GM18511 (cell line): ENCODE data around the gene INPP4B.

Experiments used
- ATAC-seq: cut with Tn5 transposase; IDR thresholded peaks from one replicate; pipeline ENCODE4 v1.9.1; 2021; ENCODE audit warnings: mild to moderate bottlenecking, moderate library complexity; ENCODE audit not compliant: unreplicated experiment

Gene INPP4B

GRCh38 chr4:142181021-142181420 is 665.1 kb downstream of the INPP4B start:
- no peak for ATAC-seq

GRCh38 chr4:142169216-142169615 is 676.9 kb downstream of the INPP4B start:
- no peak for ATAC-seq

DNA sequence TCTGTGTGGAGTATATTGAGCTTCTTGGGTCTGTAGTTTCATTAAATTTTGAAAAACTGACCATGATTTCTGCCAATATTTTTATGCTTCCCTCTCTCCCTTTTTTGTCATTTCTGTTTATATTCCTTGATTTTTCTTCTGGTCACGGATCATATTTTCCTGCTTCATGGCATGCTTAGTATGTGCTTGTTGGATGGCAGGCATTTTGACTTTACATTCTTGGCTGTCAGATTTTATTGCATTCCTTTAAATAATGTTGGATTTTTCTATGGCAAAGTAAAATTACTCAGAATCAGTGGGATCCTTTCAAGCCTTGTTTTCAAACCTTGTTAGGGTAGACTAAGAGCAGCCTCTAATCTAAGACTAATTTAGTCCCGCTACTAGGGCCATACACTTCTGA is 677.9 kb downstream of the INPP4B start:
- no peak for ATAC-seq

- ATAC-seq, result no peak
Observed at GRCh38 chr4:142164767-142165500, 681.2 kb downstream of the INPP4B start.

GRCh38 chr4:142161086-142161485 is 685.0 kb downstream of the INPP4B start:
- no peak for ATAC-seq

DNA sequence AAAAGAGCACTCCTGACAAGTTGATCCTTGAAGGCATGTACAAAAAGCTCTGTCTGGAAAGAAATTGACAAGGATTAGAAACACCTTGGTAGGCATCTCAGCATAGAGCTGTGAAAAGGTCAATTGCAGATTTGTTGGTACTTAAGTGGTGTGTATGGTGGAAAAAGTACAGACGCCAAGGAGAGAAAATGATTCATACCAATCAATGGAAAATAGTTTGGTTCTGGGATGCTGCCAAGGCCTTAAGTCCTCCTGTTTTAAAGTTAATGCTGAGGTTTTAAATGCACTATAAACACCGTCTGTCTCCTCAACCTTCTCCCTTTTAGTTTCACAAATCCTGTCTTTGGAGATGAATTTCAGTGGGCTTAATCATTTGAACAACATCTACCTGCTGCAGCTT is 685.6 kb downstream of the INPP4B start:
- ATAC-seq, result no peak

DNA sequence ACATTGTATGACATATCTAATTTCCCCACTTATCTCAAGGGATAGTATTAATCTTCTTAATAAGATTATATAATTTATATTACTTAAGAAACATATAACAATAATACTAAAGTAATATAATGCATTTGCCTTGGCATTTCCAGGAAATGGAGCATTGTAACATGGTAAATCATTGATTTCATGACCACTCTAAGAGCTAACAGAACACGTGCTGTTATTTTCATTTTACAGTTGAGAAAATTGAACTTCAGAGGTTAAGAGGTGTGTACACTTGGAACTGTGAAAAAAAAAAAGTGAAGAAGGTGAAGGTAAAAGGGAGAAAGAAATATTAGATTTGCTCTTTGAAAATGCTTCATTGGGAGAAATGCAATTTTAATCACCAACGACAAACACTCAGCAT is 687.1 kb downstream of the INPP4B start:
- no peak for ATAC-seq

GRCh38 chr4:142156256-142156655 is 689.8 kb downstream of the INPP4B start:
- ATAC-seq, result no peak

DNA sequence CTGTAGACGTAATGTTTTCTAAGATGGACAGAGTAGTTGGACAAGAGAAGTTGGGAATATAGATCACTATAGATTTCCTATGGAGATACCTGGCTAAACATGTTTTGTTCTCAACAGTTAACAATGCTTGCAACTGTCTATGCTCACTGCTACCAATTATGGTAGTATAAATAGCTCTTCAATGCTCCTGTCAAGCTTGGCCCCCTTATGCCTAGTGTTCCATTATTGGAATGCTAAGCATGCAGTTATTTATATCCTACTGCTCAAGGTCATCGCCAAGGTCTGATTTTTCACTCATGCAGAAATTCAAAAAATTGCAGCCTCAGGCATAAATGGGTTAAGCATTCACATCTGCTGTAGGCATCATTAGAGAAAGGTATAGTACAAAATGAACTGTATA is 690.8 kb downstream of the INPP4B start:
- ATAC-seq, result no peak

- no peak for ATAC-seq
Observed at GRCh38 chr4:142150483-142150882, 695.6 kb downstream of the INPP4B start.

- ATAC-seq, result no peak
Observed at GRCh38 chr4:142144813-142145212, 701.3 kb downstream of the INPP4B start.

GRCh38 chr4:142142366-142143054 is 703.6 kb downstream of the INPP4B start:
- no peak for ATAC-seq

DNA sequence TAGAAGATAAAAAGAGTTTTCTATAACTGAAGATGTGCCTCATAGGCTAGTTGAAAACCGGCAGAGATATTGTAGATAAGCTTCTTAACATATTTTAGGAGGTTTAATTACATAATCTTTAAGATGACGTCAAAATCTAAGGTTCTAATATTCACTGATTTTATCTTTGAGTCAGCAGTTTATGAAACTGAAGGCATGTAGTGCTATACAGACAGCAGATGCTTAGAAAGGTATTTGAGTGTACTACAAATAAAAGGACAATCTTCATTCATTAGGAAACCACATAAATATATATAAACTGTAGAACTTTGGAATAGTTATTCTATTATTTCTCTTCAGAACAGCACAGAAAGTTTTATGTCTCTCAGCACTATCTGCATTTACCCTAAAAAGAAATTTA is 704.9 kb downstream of the INPP4B start:
- ATAC-seq, result no peak

DNA sequence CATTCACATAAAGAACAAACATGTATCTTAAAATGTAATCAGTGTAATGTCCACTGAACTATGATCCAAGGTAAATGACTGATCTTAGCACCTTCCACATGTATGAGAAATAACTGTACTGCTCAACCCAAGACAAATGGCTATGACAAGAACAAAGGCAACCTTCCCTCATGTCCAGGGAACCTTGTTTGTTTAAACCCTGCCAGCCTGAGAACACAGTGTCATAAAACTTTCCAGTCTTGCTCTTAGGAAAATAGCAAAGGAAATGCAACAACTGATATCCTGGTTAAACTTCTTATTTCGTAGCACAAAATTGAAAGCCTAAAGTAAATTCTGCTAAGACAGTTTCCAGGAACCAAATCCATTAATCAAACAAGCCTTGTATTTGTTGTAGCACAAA is 715.4 kb downstream of the INPP4B start:
- ATAC-seq, result no peak

- ATAC-seq, result no peak
Observed at GRCh38 chr4:142129931-142130330, 716.2 kb downstream of the INPP4B start.

GRCh38 chr4:142129473-142129872 is 716.6 kb downstream of the INPP4B start:
- no peak for ATAC-seq

DNA sequence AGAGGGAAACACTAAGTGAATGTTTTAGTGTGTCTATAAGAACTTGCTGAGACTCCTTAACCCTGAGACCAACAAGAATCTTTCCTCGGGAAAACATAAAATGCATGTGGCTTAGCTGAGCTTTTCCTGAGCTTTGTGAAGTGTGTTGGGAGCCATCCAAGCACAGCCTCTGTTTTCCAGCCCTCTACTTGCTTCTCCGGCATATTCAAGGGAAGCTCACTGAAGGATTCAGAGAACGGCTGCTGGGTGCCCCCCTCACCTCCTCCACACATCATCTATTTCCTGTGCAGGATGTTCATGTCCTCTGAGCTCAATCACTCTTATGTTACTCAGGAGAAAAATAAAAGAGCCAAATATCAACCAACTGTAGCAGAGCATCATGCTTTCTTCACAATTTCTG is 717.6 kb downstream of the INPP4B start:
- ATAC-seq, result no peak

GRCh38 chr4:142126890-142127497 is 719.1 kb downstream of the INPP4B start:
- ATAC-seq, result peak; percentile 72

DNA sequence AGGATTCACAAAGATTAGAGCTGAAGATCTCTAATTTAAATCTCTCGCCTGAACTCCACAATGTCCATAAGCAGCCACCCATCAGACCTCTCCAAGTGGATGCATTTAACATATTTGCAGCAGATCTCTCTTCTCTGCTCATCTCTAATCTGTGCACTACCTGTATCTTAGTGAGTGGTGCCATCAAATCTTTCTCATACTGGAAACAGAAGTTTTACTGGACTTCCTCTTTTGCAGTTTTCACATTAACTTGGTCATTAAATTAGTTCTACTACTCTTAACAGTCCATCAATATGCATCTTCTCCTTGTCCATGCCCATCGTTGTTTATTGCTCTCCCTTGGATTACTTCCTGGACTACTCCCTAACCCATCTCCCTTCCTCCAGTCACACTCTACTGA is 721.2 kb downstream of the INPP4B start:
- ATAC-seq, result no peak

DNA sequence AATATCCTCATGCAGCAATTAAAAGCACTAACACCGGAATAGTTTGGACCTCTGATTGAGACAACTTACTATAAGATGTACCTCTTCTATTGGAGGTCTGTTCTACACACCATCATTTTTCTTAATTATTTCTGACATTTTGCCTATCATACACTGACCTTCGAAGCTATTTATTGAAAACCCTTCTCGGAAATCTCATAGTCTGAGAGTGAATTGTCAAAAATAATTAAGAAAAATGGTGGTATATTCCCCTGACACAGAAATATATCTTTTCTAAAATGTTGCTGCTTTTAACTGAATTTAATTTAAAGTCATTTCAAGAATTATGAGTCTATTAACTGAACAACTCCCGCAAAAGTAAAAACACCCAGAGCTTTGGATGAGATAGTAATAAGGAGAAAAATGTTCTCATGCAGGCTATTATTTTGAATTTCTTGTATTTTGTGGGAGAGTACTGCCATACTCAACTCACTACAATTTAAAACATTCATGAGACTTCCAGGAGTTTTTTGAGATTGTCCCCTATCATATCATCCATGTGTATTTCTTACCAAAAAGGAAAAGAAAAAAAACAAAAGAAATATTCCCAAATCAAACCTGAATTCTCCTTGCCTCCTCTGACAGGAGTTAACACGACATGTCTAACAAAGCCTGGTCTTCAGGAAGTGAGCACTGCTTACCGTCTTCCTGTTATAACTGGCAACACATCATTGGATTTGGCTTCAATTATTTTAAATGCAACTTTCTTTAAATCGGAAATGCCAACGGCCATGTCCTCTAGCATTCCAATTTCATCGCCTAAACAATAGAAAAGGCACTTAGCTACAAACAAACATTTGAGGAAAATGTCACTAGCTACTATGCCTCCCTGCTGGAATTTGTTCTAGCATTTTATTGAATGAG is 724.4 kb downstream of the INPP4B start:
- no peak for ATAC-seq

DNA sequence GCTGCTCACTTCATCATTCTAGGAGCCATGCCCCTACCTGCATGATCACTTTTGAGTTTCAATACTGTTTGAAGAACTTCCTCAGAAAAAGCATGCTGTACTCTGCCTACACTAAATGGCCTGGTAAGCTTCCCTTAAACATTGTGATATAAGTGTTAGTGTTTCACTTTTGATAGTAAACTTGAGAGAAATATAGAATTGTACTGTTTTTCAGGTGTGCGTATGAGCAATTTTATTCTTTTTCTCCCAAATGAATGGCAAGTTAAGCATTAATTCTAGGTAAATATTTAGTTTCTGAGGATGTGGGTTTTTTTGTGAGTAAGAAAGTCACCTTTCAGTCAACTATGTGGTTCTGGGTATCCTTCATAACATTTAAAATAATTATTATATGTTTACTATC is 725.2 kb downstream of the INPP4B start:
- peak; percentile 62 for ATAC-seq
